Smooth muscle cell (in vitro differentiated cells): ENCODE data around the gene DLX4. TPM values are rescaled to one million over a fixed set of nuclear protein-coding genes. Genes with fewer than 3 reads are reported as not detected.

Experiments
- DNase-seq: peaks from one replicate; lab custom pipeline; 2025; ENCODE audit not compliant: unreplicated experiment; lab: John Stamatoyannopoulos, UW
- H2AFZ ChIP-seq: fragments of 200-600 bp; sonication (generic); 2 replicates; pipeline ENCODE4 v1.6.0; 2016; ENCODE audit warnings: antibody characterized with exemption, low read depth, mild to moderate bottlenecking
- H3F3A ChIP-seq: fragments of 200-600 bp; sonication (generic); 2 replicates; pipeline ENCODE4 v1.6.0; 2017; ENCODE audit warnings: antibody characterized with exemption, low read depth
- H3K27ac ChIP-seq: fragments of 200-600 bp; sonication (generic); 2 replicates; pipeline ENCODE4 v1.5.1; 2016; ENCODE audit warnings: low read depth, mild to moderate bottlenecking
- H3K27me3 ChIP-seq: fragments of 200-600 bp; sonication (generic); 2 replicates; pipeline ENCODE4 v1.6.1; 2016; ENCODE audit warnings: low read depth, mild to moderate bottlenecking
- H3K36me3 ChIP-seq: fragments of 200-600 bp; sonication (generic); 2 replicates; pipeline ENCODE4 v1.5.1; 2016; ENCODE audit warnings: low read depth
- H3K4me1 ChIP-seq: fragments of 200-600 bp; sonication (generic); 2 replicates; pipeline ENCODE4 v1.5.1; 2016; ENCODE audit warnings: low read depth
- H3K4me2 ChIP-seq: fragments of 200-600 bp; sonication (generic); 2 replicates; pipeline ENCODE4 v1.6.0; 2016; ENCODE audit warnings: mild to moderate bottlenecking
- H3K4me3 ChIP-seq: fragments of 200-600 bp; sonication (generic); 2 replicates; pipeline ENCODE4 v1.5.1; 2016; ENCODE audit warnings: mild to moderate bottlenecking
- H3K79me2 ChIP-seq: fragments of 200-600 bp; sonication (generic); 2 replicates; pipeline ENCODE4 v1.6.0; 2016; ENCODE audit warnings: low read depth, mild to moderate bottlenecking
- H3K9ac ChIP-seq: fragments of 200-600 bp; sonication (generic); 2 replicates; pipeline ENCODE4 v1.6.0; 2016; ENCODE audit warnings: low read depth
- H3K9me3 ChIP-seq: fragments of 200-600 bp; sonication (generic); replicated peaks from 2 replicates; pipeline ENCODE4 v1.5.1; 2016; ENCODE audit warnings: low read depth
- H4K20me1 ChIP-seq: fragments of 200-600 bp; sonication (generic); 2 replicates; pipeline ENCODE4 v1.6.0; 2016; ENCODE audit warnings: low read depth
- WGBS: methylation state at CpG from one replicate; pipeline ENCODE4 v1.1.7; 2016; ENCODE audit warnings: low lambda C conversion rate; 5-methylcytosine and 5-hydroxymethylcytosine counted together
- polyA plus RNA-seq: library from polyadenylated mRNA; unstranded; fragments of >200 nt; fragmentation: Nextera tagmentation; extraction: Ambion mirVana; gene quantifications from 2 replicates; pipeline ENCODE4 v1.2.1, GENCODE V29; 2016
- total RNA-seq: library from RNA; depleted of rRNA; stranded (reverse); fragments of >200 nt; gene quantifications from 2 replicates; pipeline ENCODE4 v1.2.3, GENCODE V29; 2014
- TF ChIP-seq, protein P1 (sequence below): fragments of 200-600 bp; sonication (generic); IDR thresholded peaks from 2 replicates; pipeline ENCODE4 v1.5.1; 2017; ENCODE audit warnings: borderline replicate concordance, mild to moderate bottlenecking, antibody characterized with exemption; ENCODE audit not compliant: insufficient read depth, poor library complexity, severe bottlenecking

DLX4 gene
- total and polyA plus RNA-seq, 2 experiments from 2014 or later, result 0.19 TPM; not detected in 1

DNA sequence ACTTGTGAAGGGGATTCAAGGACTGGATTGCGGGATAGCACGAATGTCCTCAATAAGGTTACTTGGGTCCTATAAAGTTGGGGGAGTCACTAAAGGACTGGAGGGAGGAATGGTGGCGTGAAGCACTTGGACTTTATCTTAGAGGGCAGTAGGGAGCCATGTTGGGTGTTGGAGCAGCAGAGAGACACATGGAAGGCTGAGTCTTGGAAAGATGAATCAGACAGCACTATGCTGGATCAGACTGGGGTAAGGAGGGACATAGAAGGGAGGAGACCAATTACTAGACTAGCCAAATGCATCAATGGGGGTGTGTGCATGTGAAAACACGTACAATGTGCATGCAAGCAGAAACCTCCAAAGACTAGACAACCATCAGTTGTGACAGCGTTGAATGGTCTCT lies 26.0 kb upstream of the DLX4 start:
- Histone ChIP-seq H3K27ac (no peak overlapping the region), H3K27me3 (peaks cover 25% of the 10 kb centered on the region), H3K4me1 (peaks cover 9% of the 10 kb centered on the region), H3K9ac (no peak overlapping the region), H3F3A (no peaks in the 10 kb centered on the region), H4K20me1 (no peaks in the 10 kb centered on the region), H3K4me2 (no peak overlapping the region), H3K79me2 (no peaks in the 10 kb centered on the region), H2AFZ (no peak overlapping the region), H3K36me3 (no peaks in the 10 kb centered on the region), H3K9me3 (no peaks in the 10 kb centered on the region), H3K4me3 (no peak overlapping the region)
- 91% methylated on average over 5 of the region's 5 CpGs for WGBS
- TF ChIP-seq, protein P1, sequence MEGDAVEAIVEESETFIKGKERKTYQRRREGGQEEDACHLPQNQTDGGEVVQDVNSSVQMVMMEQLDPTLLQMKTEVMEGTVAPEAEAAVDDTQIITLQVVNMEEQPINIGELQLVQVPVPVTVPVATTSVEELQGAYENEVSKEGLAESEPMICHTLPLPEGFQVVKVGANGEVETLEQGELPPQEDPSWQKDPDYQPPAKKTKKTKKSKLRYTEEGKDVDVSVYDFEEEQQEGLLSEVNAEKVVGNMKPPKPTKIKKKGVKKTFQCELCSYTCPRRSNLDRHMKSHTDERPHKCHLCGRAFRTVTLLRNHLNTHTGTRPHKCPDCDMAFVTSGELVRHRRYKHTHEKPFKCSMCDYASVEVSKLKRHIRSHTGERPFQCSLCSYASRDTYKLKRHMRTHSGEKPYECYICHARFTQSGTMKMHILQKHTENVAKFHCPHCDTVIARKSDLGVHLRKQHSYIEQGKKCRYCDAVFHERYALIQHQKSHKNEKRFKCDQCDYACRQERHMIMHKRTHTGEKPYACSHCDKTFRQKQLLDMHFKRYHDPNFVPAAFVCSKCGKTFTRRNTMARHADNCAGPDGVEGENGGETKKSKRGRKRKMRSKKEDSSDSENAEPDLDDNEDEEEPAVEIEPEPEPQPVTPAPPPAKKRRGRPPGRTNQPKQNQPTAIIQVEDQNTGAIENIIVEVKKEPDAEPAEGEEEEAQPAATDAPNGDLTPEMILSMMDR, result no peak
- DNase-seq, result no peak

DNA sequence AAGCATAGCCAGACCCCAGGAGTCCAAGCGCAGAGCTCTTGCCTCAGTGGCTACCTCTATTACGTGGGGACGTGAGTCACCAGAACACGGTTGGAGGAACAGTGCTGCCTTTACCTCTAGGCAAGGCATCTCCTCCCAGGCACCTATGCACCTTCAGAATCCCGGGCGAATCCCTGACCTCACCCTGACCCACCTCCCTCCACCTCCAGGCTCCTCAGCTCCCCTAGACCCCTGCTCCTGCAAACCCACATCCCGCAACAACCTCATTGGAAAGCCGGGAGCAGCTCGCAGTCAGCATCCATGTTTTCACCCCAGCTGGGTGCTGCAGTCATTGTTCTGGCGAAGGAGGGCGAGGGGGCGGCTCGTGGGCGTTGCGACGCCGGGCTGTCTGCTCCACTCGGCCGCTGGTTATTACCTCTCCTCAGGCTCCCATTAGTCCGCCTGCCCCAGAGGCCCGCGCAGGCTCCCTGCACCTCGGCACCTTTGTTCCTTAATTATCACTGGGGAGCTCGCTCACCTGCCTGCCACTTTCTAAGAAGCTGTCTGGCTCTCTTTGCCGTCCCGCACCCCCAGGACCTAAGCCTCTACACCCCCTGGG lies 24.6 kb upstream of the DLX4 start:
- TF ChIP-seq, protein P1, result no peak
- no peaks in the 10 kb centered on the region for H4K20me1 ChIP-seq
- no peak overlapping the region for H3K27ac ChIP-seq
- H3K36me3 ChIP-seq, result no peaks in the 10 kb centered on the region
- no peak overlapping the region for H3K9ac ChIP-seq
- peaks cover 9% of the 10 kb centered on the region for H3K4me1 ChIP-seq
- no peaks in the 10 kb centered on the region for H3K9me3 ChIP-seq
- 51% methylated on average over 26 of the region's 26 CpGs for WGBS
- no peak overlapping the region for H3K4me3 ChIP-seq
- H2AFZ ChIP-seq, result no peak overlapping the region
- H3F3A ChIP-seq, result no peaks in the 10 kb centered on the region
- no peaks in the 10 kb centered on the region for H3K79me2 ChIP-seq
- no peak for DNase-seq
- H3K27me3 ChIP-seq, result peaks cover 24% of the 10 kb centered on the region
- no peak overlapping the region for H3K4me2 ChIP-seq

DNA sequence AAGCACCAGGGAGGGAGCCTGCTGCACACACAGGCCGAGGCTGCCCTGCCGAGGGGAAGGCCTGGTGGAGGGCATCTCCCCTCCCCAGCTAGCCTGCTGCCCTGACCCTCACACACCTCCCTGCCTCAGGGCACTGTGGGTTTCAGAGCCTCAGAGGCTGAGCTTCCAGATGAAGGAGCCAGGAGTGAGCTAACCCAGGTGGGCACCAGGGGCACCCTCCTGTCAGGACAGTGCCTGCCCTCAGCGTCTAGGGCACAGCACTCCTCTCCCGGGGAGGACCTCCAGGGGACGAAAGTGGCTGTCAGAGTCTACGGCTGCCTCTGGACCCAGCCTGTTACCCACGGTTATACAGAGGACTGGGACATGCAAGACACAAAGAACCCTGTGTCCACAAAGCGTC lies 22.8 kb upstream of the DLX4 start:
- Histone ChIP-seq H4K20me1 (no peaks in the 10 kb centered on the region), H3K27me3 (peaks cover 16% of the 10 kb centered on the region), H3K36me3 (no peaks in the 10 kb centered on the region), H3K9me3 (no peaks in the 10 kb centered on the region), H3K4me3 (no peak overlapping the region), H2AFZ (no peak overlapping the region), H3K27ac (no peak overlapping the region), H3K4me2 (no peak overlapping the region), H3K4me1 (peaks cover 9% of the 10 kb centered on the region), H3K79me2 (no peaks in the 10 kb centered on the region), H3K9ac (no peak overlapping the region), H3F3A (no peaks in the 10 kb centered on the region)
- 93% methylated on average over 8 of the region's 8 CpGs for WGBS
- no peak for DNase-seq
- TF ChIP-seq, protein P1, result no peak

DNA sequence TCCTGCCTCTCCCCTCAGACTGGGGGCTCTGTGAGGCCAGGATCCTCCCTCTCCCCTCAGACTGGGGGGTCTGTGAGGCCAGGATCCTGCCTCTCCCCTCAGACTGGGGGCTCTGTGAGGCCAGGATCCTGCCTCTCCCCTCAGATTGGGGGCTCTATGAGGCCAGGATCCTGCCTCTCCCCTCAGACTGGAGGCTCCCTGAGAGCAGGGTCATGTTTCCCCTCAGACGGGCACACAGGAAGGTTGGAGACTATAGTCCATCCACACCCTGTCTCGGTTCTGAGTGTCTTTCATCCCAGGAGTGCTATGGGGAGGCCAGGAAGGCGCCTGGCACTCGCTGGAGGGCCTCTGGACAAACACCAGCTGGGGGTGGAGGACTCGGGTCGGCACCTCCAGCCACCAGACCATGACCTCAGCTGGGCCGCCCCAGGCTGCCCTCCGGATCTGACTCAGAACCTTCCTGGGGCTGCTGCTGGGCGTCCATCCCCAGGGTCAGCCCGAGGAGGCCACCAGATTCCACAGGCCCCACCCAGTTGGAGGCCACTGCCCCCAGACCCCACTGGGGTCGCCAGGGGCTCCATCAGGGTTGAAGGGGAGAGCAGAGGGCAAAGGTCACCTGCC lies 21.9 kb upstream of the DLX4 start:
- no peaks in the 10 kb centered on the region for H3K79me2 ChIP-seq
- no peaks in the 10 kb centered on the region for H4K20me1 ChIP-seq
- H3K36me3 ChIP-seq, result no peaks in the 10 kb centered on the region
- H3K9me3 ChIP-seq, result no peaks in the 10 kb centered on the region
- 86% methylated on average over 11 of the region's 11 CpGs for WGBS
- TF ChIP-seq, protein P1, result no peak
- no peak overlapping the region for H3K4me2 ChIP-seq
- H3F3A ChIP-seq, result no peaks in the 10 kb centered on the region
- H3K4me1 ChIP-seq, result peaks cover 9% of the 10 kb centered on the region
- no peak overlapping the region for H2AFZ ChIP-seq
- H3K27ac ChIP-seq, result no peak overlapping the region
- H3K27me3 ChIP-seq, result peaks cover 9% of the 10 kb centered on the region
- H3K9ac ChIP-seq, result no peak overlapping the region
- no peak for DNase-seq
- no peak overlapping the region for H3K4me3 ChIP-seq
